GM19025 (cell line): Measurements from ENCODE around the gene LINC00305.

Experiments used
- ATAC-seq: cut with Tn5 transposase; IDR thresholded peaks from one replicate; pipeline ENCODE4 v1.9.1; 2021; ENCODE audit warnings: mild to moderate bottlenecking, low read depth, moderate library complexity; ENCODE audit not compliant: unreplicated experiment

LINC00305 gene

DNA sequence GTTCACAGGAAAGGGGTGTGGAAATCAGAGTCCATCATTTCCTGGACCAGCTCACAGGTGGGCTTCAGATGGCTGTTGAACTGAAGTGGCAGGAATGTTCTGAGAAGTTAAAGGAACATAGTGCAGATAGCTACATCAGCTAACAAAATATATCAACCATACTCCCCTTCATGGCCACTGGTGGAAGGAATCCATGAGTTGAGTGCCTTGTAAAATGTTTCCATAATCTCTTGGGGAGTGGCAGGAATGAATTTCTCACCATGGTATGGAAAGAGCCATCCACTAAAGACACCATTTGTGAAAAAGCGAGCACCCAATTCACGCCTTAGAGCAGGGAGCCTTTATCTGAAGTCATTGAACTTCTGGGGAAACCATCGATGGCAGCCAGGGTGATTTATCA, at the start of gene LINC00305:
Gene LINC00305 (minus strand): TSS at position 101 of the 400 bp plus-strand sequence.
- no peak for ATAC-seq

DNA sequence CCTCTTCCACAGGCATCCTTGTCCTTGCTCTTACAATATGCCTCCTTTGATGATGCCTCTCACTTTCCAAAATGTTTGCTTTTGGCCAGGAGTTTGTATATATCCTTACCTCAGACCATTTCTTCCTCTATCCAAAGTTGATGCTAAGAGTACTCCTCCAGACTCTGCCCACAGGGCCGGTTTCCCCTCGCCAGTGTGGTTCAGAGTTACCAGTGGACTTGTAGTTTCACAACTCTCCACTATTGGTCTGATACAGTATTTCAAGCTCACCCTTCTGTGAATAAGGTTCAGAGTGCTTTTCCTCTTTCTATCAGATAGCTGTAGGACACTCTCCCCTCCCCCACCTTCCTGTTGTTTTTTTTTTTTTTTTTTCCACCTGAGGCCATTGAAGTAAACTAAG, 42.2 kb upstream of the LINC00305 start:
- no peak for ATAC-seq

DNA sequence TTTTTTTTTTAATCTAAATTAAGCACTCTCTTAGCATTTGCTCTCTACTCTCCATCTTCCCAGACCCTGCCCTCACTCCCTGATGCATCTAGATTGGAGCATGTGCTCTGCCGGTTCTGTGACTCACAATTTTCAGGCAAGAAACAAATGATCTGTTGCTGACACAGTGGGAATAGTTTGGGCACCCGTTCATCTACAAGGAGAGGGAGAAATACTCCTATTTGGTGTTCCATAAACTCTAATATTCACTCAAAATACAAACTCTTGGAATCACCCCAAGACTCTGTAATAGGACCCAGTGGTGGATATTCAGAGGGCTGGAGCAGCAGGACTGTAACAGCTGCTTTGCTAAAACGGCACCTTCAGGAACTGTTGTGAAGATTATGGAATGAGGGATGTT, 37.1 kb upstream of the LINC00305 start:
- ATAC-seq, result no peak

- no peak for ATAC-seq
These were observed 34.8 kb upstream of the LINC00305 start for GRCh38 chr18:64183665-64184064.

GRCh38 chr18:64180617-64181016, 31.7 kb upstream of the LINC00305 start:
- no peak for ATAC-seq

DNA sequence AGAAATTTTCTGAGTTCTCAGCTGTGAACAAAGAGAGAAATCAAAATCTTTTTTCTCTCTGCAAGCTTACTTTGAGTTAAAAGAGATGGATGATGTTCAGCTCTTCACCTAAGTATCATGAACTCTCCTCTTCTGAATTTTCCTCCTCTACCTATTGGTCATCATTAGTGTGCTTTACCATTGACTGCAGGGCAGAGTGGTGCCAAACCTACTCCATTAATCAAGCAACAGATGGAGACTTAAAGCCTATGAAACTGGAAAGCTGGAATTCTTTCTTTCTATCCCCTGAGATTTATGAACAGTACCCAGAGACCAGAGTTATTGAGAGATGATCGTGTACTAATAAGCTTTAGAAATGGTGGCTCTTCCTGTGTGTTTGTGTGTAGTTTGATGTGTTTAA, 31.3 kb upstream of the LINC00305 start:
- ATAC-seq, result no peak

GRCh38 chr18:64179556-64180080, 30.7 kb upstream of the LINC00305 start:
- ATAC-seq, result no peak

DNA sequence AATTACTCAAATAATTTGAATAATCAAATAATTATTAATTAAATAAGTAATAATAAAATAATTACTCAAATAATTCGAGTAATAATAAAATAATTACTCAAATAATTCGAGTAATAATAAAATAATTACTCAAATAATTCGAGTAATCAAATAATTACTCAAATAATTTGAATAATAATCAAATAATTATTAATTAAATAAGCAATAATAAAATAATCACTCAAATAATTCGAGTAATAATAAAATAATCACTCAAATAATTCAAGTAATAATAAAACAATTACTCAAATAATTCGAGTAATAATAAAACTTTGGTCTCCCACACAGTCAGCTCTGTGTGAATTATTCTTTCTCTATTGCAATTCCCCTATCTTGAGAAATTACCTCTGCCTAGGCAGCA, 30.0 kb upstream of the LINC00305 start:
- ATAC-seq, result no peak

DNA sequence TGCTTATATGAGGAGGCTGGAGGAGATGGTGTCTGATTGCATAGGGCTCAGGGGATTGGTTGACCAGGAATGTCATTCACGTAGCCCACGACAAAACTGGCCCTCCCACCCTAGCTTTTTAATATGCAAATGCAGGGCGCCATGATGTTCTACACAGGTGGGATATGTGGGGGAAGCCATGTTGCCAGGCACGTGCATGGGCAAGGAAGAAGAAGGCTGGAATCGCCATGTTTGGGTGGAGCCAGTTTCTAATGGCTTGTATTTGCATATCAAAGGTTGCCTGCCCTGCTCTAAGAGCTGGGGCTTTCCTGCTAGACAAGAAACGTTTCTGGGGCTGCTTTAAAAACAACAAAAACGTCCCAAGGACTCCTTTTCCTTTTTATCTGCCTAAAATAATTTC, 26.5 kb upstream of the LINC00305 start:
- no peak for ATAC-seq

- no peak for ATAC-seq
These were observed 22.7 kb upstream of the LINC00305 start for GRCh38 chr18:64171576-64171975.

DNA sequence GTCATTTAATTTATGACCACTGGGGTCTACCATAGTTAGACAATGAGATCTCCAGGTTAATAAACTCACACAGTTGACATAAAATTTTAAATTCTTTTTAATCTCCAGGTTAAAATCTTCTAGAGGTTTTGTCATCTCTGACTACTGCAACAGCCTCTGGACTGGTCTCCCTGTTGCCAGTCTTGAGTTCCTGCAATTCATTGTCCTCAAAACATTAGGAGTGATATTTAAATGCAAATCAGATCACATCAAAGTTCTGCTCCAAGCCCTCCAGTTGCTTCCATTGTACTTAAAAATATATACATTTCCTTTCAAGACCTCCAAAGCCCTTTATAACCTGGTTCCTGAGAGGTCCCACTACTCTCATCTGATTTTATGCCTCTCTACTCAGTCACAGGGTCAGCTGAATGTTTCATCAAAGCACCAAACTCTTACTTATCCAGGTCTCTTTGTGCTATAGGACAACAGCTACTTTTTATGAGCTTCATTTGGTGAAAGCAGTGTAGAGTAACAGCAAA, 18.6 kb upstream of the LINC00305 start:
- ATAC-seq, result no peak

DNA sequence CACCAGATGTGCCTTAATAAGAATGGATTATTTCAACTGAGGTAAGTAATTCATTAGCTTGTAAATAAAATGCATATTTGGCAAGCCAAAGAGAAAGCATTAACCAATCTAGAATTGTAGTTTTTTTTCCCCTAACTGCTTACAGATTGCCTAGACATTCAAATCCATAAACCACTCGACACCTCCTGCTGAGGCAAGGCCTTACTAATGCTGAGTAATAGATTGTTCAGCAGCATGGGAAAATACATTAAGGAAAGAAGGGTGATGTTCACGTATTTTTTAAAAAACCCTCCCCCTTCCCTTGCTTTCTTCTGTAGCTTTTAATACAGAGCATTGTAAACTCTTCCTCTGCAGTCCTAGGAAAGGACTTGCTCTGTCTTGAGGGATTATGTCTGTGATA, 17.0 kb upstream of the LINC00305 start:
- ATAC-seq, result no peak

- no peak for ATAC-seq
These were observed 16.0 kb upstream of the LINC00305 start for GRCh38 chr18:64164883-64165282.

DNA sequence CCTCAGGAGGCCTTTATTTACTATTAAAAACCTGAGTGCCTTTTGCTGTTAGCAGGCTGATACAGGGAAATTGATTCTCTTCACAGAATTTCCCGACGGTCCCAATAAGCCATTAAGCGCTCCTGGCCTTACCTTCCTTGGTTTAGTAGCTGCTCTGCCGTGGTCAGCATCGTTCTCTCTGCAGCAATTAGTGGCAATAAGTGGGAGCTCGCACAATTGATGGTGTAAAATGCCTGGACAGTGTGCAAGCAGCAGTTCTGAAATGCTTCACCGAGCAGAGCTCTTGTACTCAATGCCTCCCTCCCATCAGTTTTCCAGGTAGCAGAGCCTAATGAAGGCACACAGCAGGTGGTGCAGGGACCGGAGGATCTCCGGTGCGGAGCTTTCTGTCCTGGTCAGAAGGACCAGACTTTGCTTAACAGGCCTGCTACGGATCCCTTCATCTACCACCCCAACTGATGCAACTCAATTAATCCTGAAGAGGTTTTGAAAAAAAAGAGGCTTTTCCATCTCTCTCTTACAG, 1.1 kb upstream of the LINC00305 start:
- ATAC-seq, result no peak

- ATAC-seq, result no peak
These were observed 6.0 kb downstream of the LINC00305 start for GRCh38 chr18:64142904-64143303.

- no peak for ATAC-seq
These were observed 11.0 kb downstream of the LINC00305 start for GRCh38 chr18:64137914-64138313.

DNA sequence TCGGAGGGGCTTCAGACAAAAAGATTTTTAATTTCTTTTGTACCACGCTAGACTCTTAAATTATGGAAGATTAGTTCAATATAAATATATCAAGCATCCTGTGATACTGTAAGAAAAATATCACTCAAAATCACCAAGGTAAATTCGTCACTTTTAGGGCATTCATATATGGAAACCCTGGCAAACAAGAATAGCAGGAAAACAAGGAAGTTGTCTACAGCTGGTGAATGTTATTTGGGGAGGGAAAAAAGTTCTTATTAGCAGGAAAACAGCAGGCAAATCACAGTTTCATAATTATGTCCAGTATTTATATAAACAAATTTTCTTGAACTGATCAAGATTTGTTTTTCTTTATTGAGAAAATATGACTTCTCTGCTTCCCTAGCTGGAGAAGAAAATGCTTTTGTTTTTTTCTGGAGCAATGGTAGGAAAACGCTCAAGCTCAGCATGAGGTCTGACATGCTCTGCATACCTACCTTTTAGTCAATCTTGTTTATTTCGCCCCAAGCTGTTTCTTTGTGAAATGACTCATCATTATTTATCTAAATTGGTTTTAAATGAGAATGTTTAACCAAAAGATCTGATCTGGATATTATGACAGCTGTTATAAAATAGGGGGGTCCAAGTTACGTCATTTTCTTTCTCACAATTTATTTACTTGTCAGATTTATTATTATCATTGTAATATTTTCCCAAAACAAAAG, 14.7 kb downstream of the LINC00305 start:
- no peak for ATAC-seq

GRCh38 chr18:64132871-64133270, 16.0 kb downstream of the LINC00305 start:
- ATAC-seq, result no peak

- ATAC-seq, result no peak
These were observed 17.6 kb downstream of the LINC00305 start for GRCh38 chr18:64131314-64131713.

DNA sequence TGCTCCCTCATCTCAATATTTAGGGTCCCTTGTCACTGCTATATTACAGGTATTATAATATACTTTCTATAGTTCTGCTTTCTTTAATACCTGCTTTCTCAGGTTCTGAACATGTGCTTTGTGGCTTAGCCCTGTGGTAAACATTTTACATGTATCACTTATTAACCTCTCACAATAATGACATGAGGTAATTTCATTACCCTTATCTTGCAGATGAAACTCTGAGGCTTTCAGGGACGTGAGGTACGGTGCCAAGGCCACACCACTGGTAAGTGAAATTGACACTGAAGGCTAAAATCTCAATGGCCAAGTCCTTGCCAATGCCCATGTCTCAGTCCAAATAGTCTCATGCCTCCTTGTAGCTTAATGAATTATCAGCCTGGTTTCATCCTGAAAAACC, 21.7 kb downstream of the LINC00305 start:
- no peak for ATAC-seq

GRCh38 chr18:64119916-64120315, 29.0 kb downstream of the LINC00305 start:
- no peak for ATAC-seq

DNA sequence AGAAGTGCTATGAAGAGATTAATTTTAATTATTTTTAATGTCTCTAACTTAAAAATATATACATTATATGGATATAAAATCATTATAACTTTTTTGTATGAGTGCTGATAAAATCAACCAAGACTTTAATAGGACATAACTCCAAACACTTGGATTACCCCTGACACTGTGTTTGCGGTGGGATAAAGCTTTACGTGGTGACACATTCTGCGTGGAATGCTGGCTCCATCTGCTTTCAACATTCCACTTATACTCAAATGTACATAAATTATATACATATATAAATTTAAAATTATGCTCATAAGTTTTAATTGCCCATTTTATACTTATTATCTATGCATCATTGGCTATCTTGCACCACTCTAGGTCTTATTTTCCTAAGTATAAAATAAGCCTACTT, 30.5 kb downstream of the LINC00305 start:
- ATAC-seq, result no peak
